GM21723 (cell line): ENCODE measurements around the gene RAB9B.

Experiments used
- ATAC-seq: cut with Tn5 transposase; IDR thresholded peaks from one replicate; pipeline ENCODE4 v1.9.1; 2021; ENCODE audit warnings: mild to moderate bottlenecking, moderate library complexity; ENCODE audit not compliant: unreplicated experiment

The RAB9B gene

DNA sequence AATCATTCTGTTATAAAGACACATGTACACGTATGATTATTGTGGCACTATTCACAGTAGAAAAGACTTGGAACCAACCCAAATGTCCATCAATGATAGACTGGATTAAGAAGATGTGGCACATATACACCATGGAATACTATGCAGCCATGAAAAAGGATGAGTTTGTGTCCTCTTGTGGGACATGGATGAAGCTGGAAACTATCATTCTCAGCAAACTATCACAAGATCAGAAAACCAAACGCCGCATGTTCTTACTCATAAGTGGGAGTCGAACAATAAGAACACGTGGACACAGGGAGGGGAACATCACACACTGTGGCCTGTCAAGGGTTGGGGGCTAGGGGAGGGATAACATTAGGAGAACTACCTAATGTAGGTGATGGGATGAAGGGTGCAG is 15.0 kb downstream of the RAB9B start:
- ATAC-seq: peak; percentile 26

DNA sequence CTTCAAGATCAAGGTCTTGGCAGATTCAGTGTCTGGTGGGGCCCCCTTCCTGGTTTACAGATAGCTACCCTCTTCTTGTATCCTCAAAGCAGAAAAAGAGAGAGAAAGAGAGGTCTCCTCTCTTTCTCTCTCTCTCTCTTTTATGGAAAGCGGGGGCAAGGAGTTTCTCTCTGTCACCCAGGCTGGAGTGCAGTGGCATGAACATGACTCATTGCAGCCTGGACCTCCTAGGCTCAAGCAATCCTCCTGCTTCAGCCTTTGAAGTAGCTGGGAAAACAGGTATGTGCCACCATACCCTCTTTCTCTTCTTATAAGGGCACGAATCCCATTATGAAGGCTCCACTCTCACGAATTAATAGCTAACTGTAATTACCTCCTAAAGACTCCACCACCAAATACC is 20.2 kb downstream of the RAB9B start:
- ATAC-seq: no peak

DNA sequence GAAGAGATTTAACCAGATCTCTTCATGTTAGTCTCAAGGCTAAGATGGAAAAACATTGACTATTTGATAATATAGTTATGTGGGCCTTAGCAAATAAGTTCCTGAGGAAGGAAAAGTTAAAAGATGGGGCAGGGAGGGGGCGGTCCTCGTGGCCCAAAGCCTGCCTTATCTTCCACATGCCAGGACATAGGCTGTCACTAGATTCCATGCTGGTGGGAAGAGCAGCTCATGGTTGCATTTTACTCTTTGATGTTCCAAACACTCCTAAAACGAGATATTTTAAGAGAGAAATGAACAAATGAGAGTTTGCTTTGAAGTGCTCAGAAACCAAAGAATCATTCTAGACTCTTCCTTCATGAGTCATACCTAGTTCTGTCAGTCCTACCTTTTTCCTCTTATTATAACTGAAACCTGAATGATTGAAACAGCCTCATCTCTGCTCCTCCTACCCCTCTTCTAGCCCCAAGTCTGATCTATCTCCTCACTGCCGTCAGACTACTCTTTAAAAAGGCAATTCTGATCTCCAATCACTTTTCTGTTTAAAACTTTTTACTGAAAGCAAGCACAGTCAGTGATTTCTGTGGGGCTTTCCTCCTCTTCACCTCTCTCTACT is 25.1 kb downstream of the RAB9B start:
- ATAC-seq: no peak

DNA sequence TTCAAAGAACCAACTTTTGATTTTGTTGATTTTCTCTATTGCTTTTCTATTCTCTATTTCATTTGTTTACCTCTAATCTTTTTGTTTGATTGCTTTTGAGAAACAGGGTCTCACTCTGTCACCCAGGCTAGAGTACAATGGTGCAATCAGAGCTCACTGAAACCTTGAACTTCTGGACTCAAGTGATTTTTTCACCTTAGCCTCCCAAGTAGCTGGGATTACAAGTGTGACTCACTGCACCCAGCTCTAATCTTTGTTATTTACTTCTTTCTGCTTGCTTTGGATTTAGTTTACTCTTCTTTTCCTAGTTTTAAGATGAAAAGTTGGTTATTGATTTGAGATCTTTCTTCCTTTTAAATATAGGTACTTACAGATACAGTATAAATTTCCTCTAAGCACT is 26.2 kb downstream of the RAB9B start:
- ATAC-seq: no peak

DNA sequence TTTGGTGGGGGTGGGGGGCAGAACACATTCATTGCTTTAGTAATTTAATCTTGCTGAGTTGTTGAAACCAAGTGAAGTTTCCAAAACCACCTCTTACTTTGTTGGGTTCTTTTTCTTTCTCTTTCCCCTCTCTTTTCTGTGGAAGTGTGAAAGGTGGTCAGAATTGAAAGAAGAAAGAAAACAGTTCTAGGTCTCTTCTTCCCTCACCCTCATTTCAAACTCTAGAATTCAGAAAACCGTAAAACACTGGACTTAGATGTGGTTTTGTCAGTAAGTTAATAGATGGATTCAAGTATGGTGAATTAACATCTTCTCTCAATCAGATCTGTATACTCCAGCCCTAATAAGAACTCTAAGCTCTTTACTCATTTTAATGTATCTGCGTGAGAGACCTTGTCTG is 31.7 kb downstream of the RAB9B start:
- ATAC-seq: no peak

DNA sequence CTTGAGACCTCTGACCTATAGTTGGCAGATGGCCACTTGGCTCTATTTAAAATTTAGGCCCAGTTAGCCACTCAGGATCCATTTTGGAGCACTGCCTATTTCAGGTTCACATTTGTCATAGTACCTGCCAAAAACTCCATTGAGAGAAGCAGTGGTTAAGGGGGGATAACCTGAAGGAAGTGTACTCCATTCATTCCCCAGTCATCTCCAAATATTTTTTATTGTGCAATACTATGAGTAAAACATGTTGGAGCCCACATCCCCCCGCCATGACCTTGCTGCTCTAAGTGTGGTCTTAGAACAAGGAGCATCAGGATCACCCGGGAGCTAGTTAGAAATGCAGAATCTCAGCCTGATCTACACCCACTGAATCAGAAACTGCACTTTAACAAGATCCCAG is 34.4 kb downstream of the RAB9B start:
- no peak for ATAC-seq

- no peak for ATAC-seq
Observed at GRCh38 chrX:103794119-103794518, 37.9 kb downstream of the RAB9B start.

DNA sequence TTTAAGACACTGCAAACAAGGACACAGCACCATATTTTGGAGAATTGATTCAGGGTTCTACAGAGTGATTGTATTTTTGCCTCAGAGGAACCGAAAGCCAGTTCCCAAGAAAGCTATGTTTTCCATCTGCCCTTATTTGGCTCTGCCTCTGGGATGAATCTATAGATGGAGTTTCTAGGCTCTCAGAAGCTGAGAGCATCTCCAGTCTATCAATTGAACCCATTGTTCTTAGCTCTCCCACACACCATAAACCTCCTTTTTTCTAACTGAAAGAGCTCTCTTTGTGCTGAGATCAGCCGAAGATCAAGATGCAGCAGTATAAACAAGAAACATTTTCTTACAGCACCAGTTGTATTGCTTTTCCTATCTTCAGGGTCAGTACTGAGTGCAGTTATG is 38.5 kb downstream of the RAB9B start:
- ATAC-seq: no peak

DNA sequence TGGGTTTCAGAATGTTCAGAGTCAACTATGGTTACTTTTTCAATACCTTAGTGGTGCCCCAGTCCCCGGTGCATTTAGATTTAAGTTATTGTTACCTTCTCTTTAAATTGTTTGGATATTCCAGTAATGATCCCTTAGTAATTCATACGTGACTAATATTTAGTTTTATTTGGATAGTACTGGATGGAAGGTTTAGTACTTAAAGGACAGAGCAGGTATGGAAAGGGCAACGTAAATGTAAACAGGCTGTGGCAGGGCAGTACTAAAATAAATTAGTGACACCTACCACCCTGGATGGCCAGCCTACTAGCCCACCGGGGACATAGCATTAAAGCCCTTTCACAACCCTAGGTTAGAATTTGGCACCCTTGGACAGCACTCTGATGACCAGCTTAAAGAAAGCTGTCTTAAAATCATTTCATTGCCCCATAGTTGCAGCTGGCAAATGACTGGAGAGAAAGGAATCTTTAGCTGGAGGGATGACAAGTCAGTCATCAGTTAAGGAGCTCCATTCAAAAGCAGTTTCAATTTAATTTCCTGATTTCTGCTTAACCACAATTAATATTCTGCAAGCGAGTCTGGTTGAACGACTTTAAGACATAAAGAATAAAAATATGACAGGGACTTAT is 39.0 kb downstream of the RAB9B start:
- ATAC-seq: no peak

DNA sequence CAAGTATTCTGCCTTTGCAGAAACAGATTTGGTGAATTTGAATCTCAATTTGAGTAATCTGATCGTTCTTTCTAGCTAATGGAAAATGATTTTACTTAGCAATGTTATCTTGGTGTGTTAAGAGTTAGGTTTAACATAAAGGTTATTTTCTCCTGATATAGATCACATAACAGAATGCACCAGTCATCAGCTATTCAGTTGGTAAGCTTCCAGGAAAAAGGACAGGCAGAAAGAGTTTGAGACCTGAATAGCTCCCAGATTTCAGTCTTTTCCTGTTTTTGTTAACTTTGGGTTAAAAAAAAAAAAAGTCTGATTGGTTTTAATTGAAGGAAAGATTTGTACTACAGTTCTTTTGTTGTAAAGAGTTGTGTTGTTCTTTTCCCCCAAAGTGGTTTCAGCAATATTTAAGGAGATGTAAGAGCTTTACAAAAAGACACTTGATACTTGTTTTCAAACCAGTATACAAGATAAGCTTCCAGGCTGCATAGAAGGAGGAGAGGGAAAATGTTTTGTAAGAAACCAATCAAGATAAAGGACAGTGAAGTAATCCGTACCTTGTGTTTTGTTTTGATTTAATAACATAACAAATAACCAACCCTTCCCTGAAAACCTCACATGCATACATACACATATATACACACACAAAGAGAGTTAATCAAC is 40.1 kb downstream of the RAB9B start:
- no peak for ATAC-seq

GRCh38 chrX:103791228-103791627 is 40.8 kb downstream of the RAB9B start:
- no peak for ATAC-seq

DNA sequence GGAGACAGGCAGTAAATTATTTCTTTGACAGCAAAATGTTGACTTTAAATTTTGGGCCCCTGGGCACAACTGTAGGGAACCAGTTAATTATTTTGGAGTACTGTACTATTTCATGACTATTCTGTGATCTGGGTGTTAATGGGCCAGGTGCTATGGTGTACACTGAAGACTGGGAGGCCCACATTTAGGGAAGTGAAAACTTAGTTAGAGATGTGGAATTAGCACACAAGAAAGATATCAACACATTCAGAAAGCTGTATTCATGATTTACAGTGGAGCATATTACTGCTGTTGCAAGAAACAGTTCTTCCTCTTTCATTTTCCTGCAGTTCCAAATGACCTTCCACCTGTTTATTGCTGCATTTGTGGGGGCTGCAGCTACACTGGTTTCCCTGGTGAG is 43.1 kb downstream of the RAB9B start:
- peak; percentile 88 for ATAC-seq

DNA sequence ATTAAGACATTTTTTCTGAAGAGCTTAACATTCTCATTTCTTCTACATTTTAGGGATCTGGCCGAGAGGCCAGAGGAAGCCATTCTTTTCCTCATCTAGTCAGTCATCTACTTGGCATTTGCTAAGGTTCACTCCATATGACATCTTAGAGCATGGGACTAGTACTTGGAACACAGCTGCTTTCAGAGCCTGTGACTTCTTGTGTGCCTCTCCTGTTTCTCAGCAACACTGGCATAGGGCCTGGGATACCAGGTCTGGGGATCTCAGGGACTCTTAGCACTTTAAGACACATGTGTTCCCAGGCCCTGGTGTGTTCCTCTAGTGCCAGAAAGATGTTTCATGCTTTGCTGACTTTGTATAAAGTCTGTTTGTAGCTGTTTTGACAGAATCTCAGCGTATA is 48.1 kb downstream of the RAB9B start:
- ATAC-seq: no peak

DNA sequence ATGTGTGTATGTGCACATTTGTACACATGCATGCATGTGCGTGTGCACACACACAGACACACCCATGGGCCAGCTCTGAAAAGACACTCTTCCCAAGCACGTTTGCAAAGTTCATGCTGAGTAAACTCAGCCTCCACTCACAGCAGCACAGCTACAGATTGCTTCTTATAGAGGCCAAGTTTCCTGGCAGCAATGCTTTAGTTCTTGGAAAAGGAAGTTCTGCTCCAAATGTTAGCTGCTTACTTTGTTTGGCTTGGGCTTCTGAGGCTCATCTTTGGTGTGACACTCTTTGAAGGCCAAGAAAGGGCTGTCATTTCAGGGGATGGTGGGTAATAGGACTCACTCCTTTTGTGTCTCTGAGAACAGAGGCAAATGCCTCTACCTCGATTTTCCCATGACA is 48.9 kb downstream of the RAB9B start:
- ATAC-seq: no peak

GRCh38 chrX:103782640-103783039 is 49.4 kb downstream of the RAB9B start:
- no peak for ATAC-seq

GRCh38 chrX:103781706-103782105 is 50.4 kb downstream of the RAB9B start:
- ATAC-seq: no peak

DNA sequence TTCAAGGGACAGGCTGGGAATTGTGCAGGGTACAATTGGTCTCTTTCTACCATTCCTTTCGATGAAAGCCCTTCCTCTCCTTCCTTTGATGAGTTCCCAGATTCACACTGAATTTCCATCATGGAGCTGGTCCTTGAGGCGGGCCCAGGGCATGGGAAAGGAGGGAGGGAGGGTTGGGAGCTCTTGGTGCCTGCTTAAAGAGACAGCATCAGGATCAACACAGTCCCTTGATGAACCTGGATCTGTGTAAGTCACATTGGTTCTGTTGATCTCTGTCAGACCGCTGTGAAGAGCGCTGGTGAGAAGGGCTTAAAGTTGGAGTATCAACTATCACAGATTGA is 51.0 kb downstream of the RAB9B start:
- ATAC-seq: no peak

GRCh38 chrX:103780336-103781061 is 51.6 kb downstream of the RAB9B start:
- ATAC-seq: no peak

GRCh38 chrX:103779141-103779789 is 52.8 kb downstream of the RAB9B start:
- no peak for ATAC-seq

DNA sequence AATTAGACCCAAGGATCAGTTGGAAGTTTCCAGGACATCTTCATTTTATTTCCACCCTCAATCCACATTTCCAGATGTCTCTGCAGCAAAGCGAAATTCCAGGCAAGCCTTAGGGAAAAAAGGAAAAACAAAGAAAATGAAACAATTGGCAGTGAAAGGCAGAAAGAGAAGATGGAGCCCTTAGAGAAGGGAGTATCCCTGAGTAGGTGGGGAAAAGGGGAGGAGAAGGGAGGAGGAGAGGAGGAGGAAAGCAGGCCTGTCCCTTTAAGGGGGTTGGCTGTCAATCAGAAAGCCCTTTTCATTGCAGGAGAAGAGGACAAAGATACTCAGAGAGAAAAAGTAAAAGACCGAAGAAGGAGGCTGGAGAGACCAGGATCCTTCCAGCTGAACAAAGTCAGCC is 55.5 kb downstream of the RAB9B start, which contains the start of gene PLP1:
Gene PLP1, plus strand, starts transcription at position 295 of the 400 bp plus-strand sequence. CDS start 156 bp downstream, outside the sequence.
- ATAC-seq: no peak

DNA sequence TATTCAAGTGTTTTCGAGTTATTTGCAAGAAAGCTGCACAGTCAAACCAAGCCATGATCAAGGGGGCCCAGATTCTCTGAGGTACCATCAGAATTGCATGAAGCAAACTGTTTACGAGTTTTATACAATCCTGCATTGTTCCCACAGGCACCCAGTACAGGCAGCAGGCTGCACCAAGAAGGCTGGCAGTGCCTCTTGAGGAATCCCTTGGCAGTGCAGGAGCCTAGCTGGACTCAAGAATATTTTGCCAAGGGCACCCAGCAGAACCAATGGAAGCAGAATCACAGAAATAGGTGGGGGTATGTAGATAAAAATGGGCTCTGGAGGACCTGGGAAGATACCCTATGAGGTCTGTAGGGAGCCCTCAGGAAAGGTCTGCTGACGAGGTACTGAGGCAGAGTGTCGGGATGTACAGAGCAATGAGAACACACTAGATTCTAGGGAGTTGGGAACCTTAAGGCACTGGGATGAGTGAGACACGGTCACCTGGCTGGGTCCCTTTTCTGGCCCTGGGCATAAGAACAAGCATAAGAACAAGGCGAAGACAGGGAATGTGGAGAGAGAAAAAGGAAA is 57.9 kb downstream of the RAB9B start:
- no peak for ATAC-seq
